Prostate gland (tissue), 2 donors: ENCODE results near the gene POMGNT2. TPM values are rescaled to one million over a fixed set of nuclear protein-coding genes. Genes with fewer than 3 reads are reported as not detected.

Experiments used
- DNase-seq: peaks from one replicate; pipeline ENCODE4 v3.0.0-alpha.2; 2019; ENCODE audit warnings: low spot score
- H3K27ac ChIP-seq, 2 donors: fragments of 200-600 bp; sonication (generic); 2 replicates each; pipeline ENCODE4 v1.5.1; 2017 to 2019
- H3K27me3 ChIP-seq: fragments of 200-600 bp; sonication (generic); replicated peaks from 2 replicates; pipeline ENCODE4 v1.5.1; 2019; ENCODE audit not compliant: insufficient read depth
- H3K36me3 ChIP-seq, 2 donors: fragments of 200-600 bp; sonication (generic); 1 replicate in 1 of 2; 2 replicates in 1 of 2; pipeline versions ENCODE4 v1.5.1 to v1.8.1; 2017 to 2019
- H3K4me1 ChIP-seq: fragments of 200-600 bp; sonication (generic); replicated peaks from 2 replicates; pipeline ENCODE4 v1.5.1; 2019
- H3K4me3 ChIP-seq, 2 donors: fragments of 200-600 bp; sonication (generic); 2 replicates each; pipeline ENCODE4 v1.5.1; 2017 to 2019
- H3K9me3 ChIP-seq: fragments of 200-600 bp; sonication (generic); 2 replicates; pipeline ENCODE4 v1.5.1; 2017
- CTCF ChIP-seq, 4 experiments: fragments of 200-600 bp in 2 of 4; fragments of 450-650 bp in 2 of 4; sonication (generic) in 2 of 4; IDR thresholded peaks; 1 replicate in 3 of 4; 2 replicates in 1 of 4; pipeline ENCODE4 v1.5.1; 2016 to 2019; ENCODE audit warnings: antibody characterized with exemption in 4 of 4, mild to moderate bottlenecking in 2 of 4, moderate library complexity in 2 of 4
- POLR2A ChIP-seq: fragments of 450-650 bp; IDR thresholded peaks from one replicate; pipeline ENCODE4 v1.6.1; 2016; ENCODE audit warnings: antibody characterized with exemption, mild to moderate bottlenecking
- POLR2AphosphoS5 ChIP-seq: sonication (generic); formaldehyde crosslinking; IDR thresholded peaks from one replicate; pipeline ENCODE4 v1.6.1; 2017; ENCODE audit warnings: antibody characterized with exemption
- WGBS: methylation state at CpG from one replicate; pipeline ENCODE4 v1.1.5; 2018; 5-methylcytosine and 5-hydroxymethylcytosine counted together
- intact Hi-C: fragments of 100-400 bp; cut with DNase I; formaldehyde crosslinking; loops from one replicate; pipeline ENCODE4 v1.14.2; 2022
- total RNA-seq, 2 donors: library from RNA; depleted of rRNA; stranded (reverse); fragments of >200 nt; gene quantifications; one replicate each; pipeline ENCODE4 v1.1.0, GENCODE V29; 2016

Gene POMGNT2
- total RNA-seq, 2 donors from 2014 or later, result 20.7 to 46.5 TPM

- Histone ChIP-seq H3K36me3 (no peaks in the 10 kb centered on the region), H3K9me3 (no peaks in the 10 kb centered on the region), H3K27ac (no peak overlapping the region), H3K4me3 (no peak overlapping the region), H3K4me1 (no peaks in the 10 kb centered on the region), H3K27me3 (no peaks in the 10 kb centered on the region)
- WGBS, result 72% methylated on average over 5 of the region's 5 CpGs
- DNase-seq, result no peak
- no peak for TF ChIP-seq POLR2A
- TF ChIP-seq POLR2AphosphoS5, result no peak
- TF ChIP-seq CTCF (IDR thresholded peaks at IDR 0.05), result no peak
- intact Hi-C loops, result no loop called here
These were observed 8.3 kb downstream of the POMGNT2 start for GRCh38 chr3:43097400-43098080.

GRCh38 chr3:43096761-43097160 is 9.1 kb downstream of the POMGNT2 start:
- Histone ChIP-seq H3K27ac (no peak overlapping the region), H3K4me1 (no peaks in the 10 kb centered on the region), H3K27me3 (no peaks in the 10 kb centered on the region), H3K9me3 (no peaks in the 10 kb centered on the region), H3K4me3 (no peak overlapping the region), H3K36me3 (no peaks in the 10 kb centered on the region)
- WGBS, result 70% methylated on average over 3 of the region's 3 CpGs
- no peak for DNase-seq
- TF ChIP-seq CTCF (IDR thresholded peaks at IDR 0.05) (no peak), POLR2AphosphoS5 (no peak), POLR2A (no peak)
- intact Hi-C loops, result no loop called here

- H3K9me3 ChIP-seq, result no peaks in the 10 kb centered on the region
- no peak overlapping the region for H3K27ac ChIP-seq
- no peaks in the 10 kb centered on the region for H3K4me1 ChIP-seq
- H3K27me3 ChIP-seq, result no peaks in the 10 kb centered on the region
- intact Hi-C loops, result no loop called here
- no peak for TF ChIP-seq POLR2AphosphoS5
- TF ChIP-seq POLR2A, result no peak
- no peak for TF ChIP-seq CTCF (IDR thresholded peaks at IDR 0.05)
- no peak for DNase-seq
- no peaks in the 10 kb centered on the region for H3K36me3 ChIP-seq
- no peak overlapping the region for H3K4me3 ChIP-seq
- 95% methylated on average over 5 of the region's 5 CpGs for WGBS
These were observed 10.5 kb downstream of the POMGNT2 start for GRCh38 chr3:43095370-43095769.

GRCh38 chr3:43094851-43095250 is 11.0 kb downstream of the POMGNT2 start:
- Histone ChIP-seq H3K27ac (no peak overlapping the region), H3K36me3 (no peaks in the 10 kb centered on the region), H3K9me3 (no peaks in the 10 kb centered on the region), H3K27me3 (no peaks in the 10 kb centered on the region), H3K4me1 (no peaks in the 10 kb centered on the region), H3K4me3 (no peak overlapping the region)
- DNase-seq, result no peak
- TF ChIP-seq CTCF (IDR thresholded peaks at IDR 0.05), result no peak
- no peak for TF ChIP-seq POLR2A
- TF ChIP-seq POLR2AphosphoS5, result no peak
- intact Hi-C loops, result loop anchor here (5.0 kb wide), 1 partner anchor 118 kb away; the partner anchor contains the start of gene GASK1A
- WGBS, result 80% methylated on average over 4 of the region's 4 CpGs

GRCh38 chr3:43094381-43094780 is 11.5 kb downstream of the POMGNT2 start:
- intact Hi-C loops, result loop anchor here (5.0 kb wide), 1 partner anchor 117 kb away; the partner anchor contains the start of gene GASK1A
- WGBS, result 84% methylated on average over 2 of the region's 2 CpGs

More at GRCh38 chr3:43094381-43094780, 11.5 kb downstream of the POMGNT2 start:
- no peaks in the 10 kb centered on the region for H3K27me3 ChIP-seq
- no peaks in the 10 kb centered on the region for H3K9me3 ChIP-seq
- TF ChIP-seq POLR2AphosphoS5 (no peak), POLR2A (no peak), CTCF (IDR thresholded peaks at IDR 0.05) (no peak)
- no peak overlapping the region for H3K4me3 ChIP-seq
- no peaks in the 10 kb centered on the region for H3K4me1 ChIP-seq
- no peak overlapping the region for H3K27ac ChIP-seq
- DNase-seq, result no peak
- H3K36me3 ChIP-seq, result no peaks in the 10 kb centered on the region
